ENCODE results near the gene SERPINF2. TPM values are rescaled to one million over a fixed set of nuclear protein-coding genes. Genes with fewer than 3 reads are reported as not detected.

SERPINF2 gene
- total RNA-seq, 2 donors from 2014 or later, result 1.0 to 1.7 TPM

DNA sequence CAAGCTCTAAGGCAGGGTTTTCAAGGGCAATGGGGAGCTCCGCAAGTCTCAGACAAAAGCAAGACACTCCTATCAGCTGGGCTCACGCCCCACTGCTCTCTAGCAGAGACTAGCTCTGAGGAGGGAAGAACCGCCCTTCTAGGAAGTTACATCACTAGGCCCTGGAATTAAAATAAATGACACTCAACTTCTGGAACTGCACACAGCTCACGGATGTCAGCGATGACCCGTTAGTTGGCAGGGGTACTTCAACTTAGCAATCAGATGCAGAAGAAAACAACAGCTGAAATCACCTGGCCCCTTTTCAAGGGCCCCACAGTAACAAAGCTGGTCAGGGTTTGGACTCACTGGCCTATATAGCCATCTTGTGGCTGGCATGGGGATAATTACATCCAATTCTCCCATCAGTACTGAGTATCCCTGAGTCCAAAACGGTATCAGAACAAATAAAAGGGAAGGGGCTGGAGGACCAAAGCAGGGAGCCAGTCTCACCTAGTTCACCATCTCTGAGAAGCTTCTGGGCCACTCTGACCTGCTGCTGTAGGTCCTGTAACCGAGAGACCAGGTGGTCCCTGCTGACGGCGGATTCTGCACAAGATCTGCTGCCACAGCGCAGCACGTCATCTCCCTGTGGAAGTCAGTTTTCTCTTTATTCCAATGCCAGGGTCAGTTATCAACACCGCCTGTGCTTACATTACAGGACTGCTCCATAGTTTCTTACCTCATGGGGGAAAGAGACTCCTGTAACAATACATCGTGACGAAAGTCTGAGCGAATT, 41.4 kb downstream of the SERPINF2 start:
- peak overlapping the region in 1 of 2 donors; percentile 70 for H3K9ac ChIP-seq (ENCODE audit: low read depth in 2 of 2, low read length in 2 of 2)
- TF ChIP-seq, protein P1, sequence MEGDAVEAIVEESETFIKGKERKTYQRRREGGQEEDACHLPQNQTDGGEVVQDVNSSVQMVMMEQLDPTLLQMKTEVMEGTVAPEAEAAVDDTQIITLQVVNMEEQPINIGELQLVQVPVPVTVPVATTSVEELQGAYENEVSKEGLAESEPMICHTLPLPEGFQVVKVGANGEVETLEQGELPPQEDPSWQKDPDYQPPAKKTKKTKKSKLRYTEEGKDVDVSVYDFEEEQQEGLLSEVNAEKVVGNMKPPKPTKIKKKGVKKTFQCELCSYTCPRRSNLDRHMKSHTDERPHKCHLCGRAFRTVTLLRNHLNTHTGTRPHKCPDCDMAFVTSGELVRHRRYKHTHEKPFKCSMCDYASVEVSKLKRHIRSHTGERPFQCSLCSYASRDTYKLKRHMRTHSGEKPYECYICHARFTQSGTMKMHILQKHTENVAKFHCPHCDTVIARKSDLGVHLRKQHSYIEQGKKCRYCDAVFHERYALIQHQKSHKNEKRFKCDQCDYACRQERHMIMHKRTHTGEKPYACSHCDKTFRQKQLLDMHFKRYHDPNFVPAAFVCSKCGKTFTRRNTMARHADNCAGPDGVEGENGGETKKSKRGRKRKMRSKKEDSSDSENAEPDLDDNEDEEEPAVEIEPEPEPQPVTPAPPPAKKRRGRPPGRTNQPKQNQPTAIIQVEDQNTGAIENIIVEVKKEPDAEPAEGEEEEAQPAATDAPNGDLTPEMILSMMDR (IDR thresholded peaks at IDR 0.05), result peak; percentile 42
- intact Hi-C loops (cut with DNase I), result loop anchor here (5.0 kb wide), 1 partner anchor 52 kb away; no protein-coding TSS in a partner anchor
- H3K4me1 ChIP-seq, result peaks cover 14% of the 10 kb centered on the region
- H3K27ac ChIP-seq, result peak overlapping the region; percentile 78
- no peaks in the 10 kb centered on the region for H3K27me3 ChIP-seq
- H3K36me3 ChIP-seq, result no peaks in the 10 kb centered on the region
- H3K4me3 ChIP-seq, result no peak overlapping the region
- no peaks in the 10 kb centered on the region for H3K9me3 ChIP-seq
- DNase-seq, result peak; percentile 52

DNA sequence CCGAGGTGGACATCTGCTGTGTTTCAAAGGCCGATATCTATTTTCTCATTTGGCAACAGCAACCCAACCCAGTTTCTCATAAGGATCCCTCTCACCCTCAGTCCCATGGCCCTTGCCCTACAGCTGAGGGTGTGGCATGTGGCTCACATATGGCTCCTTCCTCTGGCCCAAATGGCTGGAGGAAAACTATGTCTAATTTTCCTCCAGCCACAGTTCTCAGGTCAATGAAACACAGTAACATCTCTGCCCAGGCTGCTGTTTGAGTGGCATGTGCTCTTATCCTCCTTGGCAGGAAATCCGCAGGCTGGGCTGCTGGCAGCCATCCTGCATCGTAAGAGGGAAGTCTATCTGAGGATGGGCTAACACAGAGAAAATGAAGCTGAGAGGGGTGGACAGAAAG, 43.3 kb downstream of the SERPINF2 start:
- TF ChIP-seq, protein P1 (IDR thresholded peaks at IDR 0.05), result no peak
- Histone ChIP-seq H3K4me1 (peaks cover 9% of the 10 kb centered on the region), H3K36me3 (no peaks in the 10 kb centered on the region), H3K27me3 (no peaks in the 10 kb centered on the region), H3K27ac (peak overlapping the region; percentile 65), H3K9ac (ENCODE audit: low read depth in 2 of 2, low read length in 2 of 2) (no peak overlapping the region), H3K4me3 (no peak overlapping the region), H3K9me3 (no peaks in the 10 kb centered on the region)
- intact Hi-C loops (cut with DNase I), result no loop called here
- DNase-seq, result no peak

DNA sequence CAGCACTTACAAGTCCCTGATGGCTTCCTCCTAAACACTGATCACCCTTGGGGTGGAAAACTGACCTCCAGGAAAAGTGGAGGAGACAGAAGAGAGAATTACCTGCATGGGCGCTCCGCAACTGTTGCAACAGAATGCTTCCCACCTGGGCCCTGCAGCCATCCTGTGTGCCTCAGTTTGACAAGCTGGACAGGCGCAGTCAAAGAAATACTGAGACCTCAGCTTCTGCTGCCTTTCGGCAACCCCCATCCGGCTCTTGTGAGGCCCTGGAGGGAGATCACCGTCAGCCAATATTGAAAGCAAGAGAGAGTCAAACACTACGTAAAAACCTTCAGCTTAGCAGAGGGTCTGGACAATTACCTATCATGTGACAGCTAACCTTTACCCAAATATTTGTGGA, 44.0 kb downstream of the SERPINF2 start:
- no peak for DNase-seq
- Histone ChIP-seq H3K9ac (ENCODE audit: low read depth in 2 of 2, low read length in 2 of 2) (peak overlapping the region in 1 of 2 donors; percentile 7), H3K4me1 (peaks cover 9% of the 10 kb centered on the region), H3K36me3 (no peaks in the 10 kb centered on the region), H3K27ac (peak overlapping the region; percentile 65), H3K27me3 (no peaks in the 10 kb centered on the region), H3K9me3 (no peaks in the 10 kb centered on the region), H3K4me3 (no peak overlapping the region)
- TF ChIP-seq, protein P1 (IDR thresholded peaks at IDR 0.05), result no peak
- intact Hi-C loops (cut with DNase I), result no loop called here

DNA sequence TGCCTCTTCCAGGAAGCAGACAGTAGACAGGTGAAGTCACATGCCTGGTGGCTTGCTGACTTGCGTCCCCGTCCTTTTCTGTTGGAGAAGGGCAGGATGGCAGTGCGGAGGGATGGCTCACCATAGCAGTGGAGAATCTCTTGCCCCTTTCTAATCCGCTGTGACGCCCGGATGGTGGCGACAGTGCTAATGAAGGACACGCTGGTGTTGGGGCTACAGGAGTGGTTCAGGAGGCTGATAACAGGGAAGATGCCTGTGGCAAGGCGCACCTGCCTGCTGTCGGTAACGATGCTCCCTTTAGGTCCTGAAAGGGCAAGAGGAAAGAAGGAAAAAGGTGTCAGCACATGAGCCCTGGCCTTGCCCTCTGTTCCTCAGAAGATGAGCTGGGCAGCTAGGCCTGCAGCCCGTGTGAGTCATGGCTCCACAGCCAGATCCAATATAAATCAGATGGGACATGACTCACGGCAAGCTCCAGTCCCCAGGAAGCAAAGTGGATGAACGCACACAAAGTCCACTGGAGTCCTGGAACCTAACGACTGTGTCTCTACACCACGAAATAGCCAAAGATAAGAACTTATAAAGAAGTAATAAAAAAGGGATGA, 44.7 kb downstream of the SERPINF2 start:
- intact Hi-C loops (cut with DNase I), result no loop called here
- Histone ChIP-seq H3K36me3 (no peaks in the 10 kb centered on the region), H3K9ac (ENCODE audit: low read depth in 2 of 2, low read length in 2 of 2) (peak overlapping the region; percentile 7 to 37), H3K9me3 (no peaks in the 10 kb centered on the region), H3K27ac (peak overlapping the region; percentile 65), H3K4me1 (peaks cover 9% of the 10 kb centered on the region), H3K4me3 (no peak overlapping the region), H3K27me3 (no peaks in the 10 kb centered on the region)
- TF ChIP-seq, protein P1 (IDR thresholded peaks at IDR 0.05), result no peak
- peak; percentile 63 for DNase-seq

DNA sequence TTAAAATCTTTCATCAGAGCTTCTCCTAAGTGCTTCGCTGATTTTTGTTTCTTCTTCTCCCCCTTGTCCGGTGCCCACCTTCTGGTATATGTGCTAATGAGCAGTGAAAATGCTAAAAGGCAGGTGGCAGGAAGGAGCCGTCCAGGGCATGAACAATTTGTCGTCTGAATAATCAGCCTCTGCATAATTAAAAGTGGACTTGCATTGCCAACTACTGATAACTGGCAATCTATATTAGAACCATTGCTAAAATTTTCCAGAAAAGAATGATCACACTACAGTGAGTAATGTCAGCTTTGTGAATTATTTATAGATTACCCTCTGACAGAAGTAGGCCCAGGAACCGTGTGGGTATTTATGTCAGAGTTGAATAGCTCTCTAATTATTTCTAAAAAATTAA, 47.3 kb downstream of the SERPINF2 start:
- TF ChIP-seq, protein P1 (IDR thresholded peaks at IDR 0.05), result no peak

More for the DNA sequence above, 47.3 kb downstream of the SERPINF2 start:
- H3K9ac ChIP-seq (ENCODE audit: low read depth in 2 of 2, low read length in 2 of 2), result no peak overlapping the region
- H3K9me3 ChIP-seq, result no peaks in the 10 kb centered on the region
- intact Hi-C loops (cut with DNase I), result no loop called here
- DNase-seq, result no peak
- H3K4me1 ChIP-seq, result peaks cover 9% of the 10 kb centered on the region
- H3K4me3 ChIP-seq, result no peak overlapping the region
- no peak overlapping the region for H3K27ac ChIP-seq
- no peaks in the 10 kb centered on the region for H3K27me3 ChIP-seq
- H3K36me3 ChIP-seq, result no peaks in the 10 kb centered on the region
